Osteocyte (in vitro differentiated cells): Measurements from ENCODE around the gene GNGT1. TPM values are rescaled to one million over a fixed set of nuclear protein-coding genes. Genes with fewer than 3 reads are reported as not detected.
A peak's percentile ranks its signal among the peaks of the same experiment; 100 is the strongest.

ENCODE experiments used
- DNase-seq: peaks from one replicate; pipeline ENCODE4 v3.0.0; 2021; ENCODE audit warnings: mixed read lengths; ENCODE audit not compliant: unreplicated experiment; ENCODE audit errors: extremely low spot score
- H3K27ac Mint-ChIP-seq: one replicate; pipeline ENCODE4 v1.8.0; 2021; ENCODE audit warnings: mild to moderate bottlenecking, mixed read lengths; ENCODE audit not compliant: unreplicated experiment
- H3K27me3 Mint-ChIP-seq: one replicate; pipeline ENCODE4 v1.8.0; 2021; ENCODE audit warnings: mixed read lengths; ENCODE audit not compliant: unreplicated experiment
- H3K36me3 Mint-ChIP-seq: one replicate; pipeline ENCODE4 v1.8.0; 2021; ENCODE audit warnings: mixed read lengths; ENCODE audit not compliant: unreplicated experiment
- H3K4me1 Mint-ChIP-seq: one replicate; pipeline ENCODE4 v1.8.0; 2021; ENCODE audit warnings: mixed read lengths; ENCODE audit not compliant: unreplicated experiment
- H3K4me3 Mint-ChIP-seq: one replicate; pipeline ENCODE4 v1.8.0; 2021; ENCODE audit warnings: mild to moderate bottlenecking, moderate library complexity, mixed read lengths; ENCODE audit not compliant: unreplicated experiment
- H3K9me3 Mint-ChIP-seq: one replicate; pipeline ENCODE4 v1.8.0; 2021; ENCODE audit warnings: mixed read lengths; ENCODE audit not compliant: unreplicated experiment
- total RNA-seq: library from RNA; stranded (reverse); gene quantifications from 2 replicates; pipeline ENCODE4 v1.2.1, GENCODE V29; 2021
- TF ChIP-seq, protein P1 (sequence below): fragments of 200-600 bp; sonication (generic); IDR thresholded peaks from 2 replicates; pipeline ENCODE4 v1.5.0; 2021; ENCODE audit warnings: antibody characterized with exemption, mild to moderate bottlenecking, moderate library complexity

Gene GNGT1
- total RNA-seq, 1 donor from 2014 or later, result not detected

GRCh38 chr7:93890464-93891068, 15.8 kb upstream of the GNGT1 start, which contains the start of gene TFPI2:
Gene TFPI2 (minus strand): TSS chr7:93890753. CDS start chr7:93890678, 75 bp downstream.
- peaks cover 3% of the 10 kb centered on the region for H3K36me3 Mint-ChIP-seq
- H3K27me3 Mint-ChIP-seq, result no peaks in the 10 kb centered on the region
- H3K9me3 Mint-ChIP-seq, result no peaks in the 10 kb centered on the region
- H3K4me3 Mint-ChIP-seq, result peak within 1 kb of the TSS; percentile 93
- peaks cover 22% of the 10 kb centered on the region for H3K4me1 Mint-ChIP-seq
- TF ChIP-seq, protein P1, sequence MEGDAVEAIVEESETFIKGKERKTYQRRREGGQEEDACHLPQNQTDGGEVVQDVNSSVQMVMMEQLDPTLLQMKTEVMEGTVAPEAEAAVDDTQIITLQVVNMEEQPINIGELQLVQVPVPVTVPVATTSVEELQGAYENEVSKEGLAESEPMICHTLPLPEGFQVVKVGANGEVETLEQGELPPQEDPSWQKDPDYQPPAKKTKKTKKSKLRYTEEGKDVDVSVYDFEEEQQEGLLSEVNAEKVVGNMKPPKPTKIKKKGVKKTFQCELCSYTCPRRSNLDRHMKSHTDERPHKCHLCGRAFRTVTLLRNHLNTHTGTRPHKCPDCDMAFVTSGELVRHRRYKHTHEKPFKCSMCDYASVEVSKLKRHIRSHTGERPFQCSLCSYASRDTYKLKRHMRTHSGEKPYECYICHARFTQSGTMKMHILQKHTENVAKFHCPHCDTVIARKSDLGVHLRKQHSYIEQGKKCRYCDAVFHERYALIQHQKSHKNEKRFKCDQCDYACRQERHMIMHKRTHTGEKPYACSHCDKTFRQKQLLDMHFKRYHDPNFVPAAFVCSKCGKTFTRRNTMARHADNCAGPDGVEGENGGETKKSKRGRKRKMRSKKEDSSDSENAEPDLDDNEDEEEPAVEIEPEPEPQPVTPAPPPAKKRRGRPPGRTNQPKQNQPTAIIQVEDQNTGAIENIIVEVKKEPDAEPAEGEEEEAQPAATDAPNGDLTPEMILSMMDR, result no peak
- peak; percentile 85 for DNase-seq
- peak within 1 kb of the TSS; percentile 85 for H3K27ac Mint-ChIP-seq

DNA sequence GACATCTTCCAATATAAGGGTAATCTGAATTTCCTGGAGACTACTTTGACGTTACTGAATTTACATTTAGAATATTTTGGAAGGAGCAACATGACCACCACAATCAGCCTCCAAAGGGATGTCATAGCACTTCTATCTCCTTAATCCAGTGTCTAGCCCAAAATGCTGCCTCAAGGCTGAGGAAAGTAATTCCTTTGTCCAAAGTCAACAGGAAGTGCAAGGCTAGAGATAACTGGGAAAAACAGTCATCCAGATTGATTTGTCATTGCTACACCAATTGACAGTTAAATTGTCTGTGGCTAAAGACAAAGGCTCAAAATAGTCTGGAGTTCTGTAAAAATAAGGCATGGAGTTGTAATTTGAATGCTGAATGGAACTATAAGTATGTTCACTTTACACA, 11.9 kb upstream of the GNGT1 start:
- TF ChIP-seq, protein P1, result no peak
- no peak for DNase-seq
- Mint-ChIP-seq H3K4me3 (no peak overlapping the region), H3K36me3 (no peaks in the 10 kb centered on the region), H3K27ac (no peak overlapping the region), H3K9me3 (no peaks in the 10 kb centered on the region), H3K27me3 (no peaks in the 10 kb centered on the region), H3K4me1 (peaks cover 10% of the 10 kb centered on the region)

- peaks cover 4% of the 10 kb centered on the region for H3K4me1 Mint-ChIP-seq
- peaks cover 2% of the 10 kb centered on the region for H3K27me3 Mint-ChIP-seq
- TF ChIP-seq, protein P1, result no peak
- H3K27ac Mint-ChIP-seq, result no peak overlapping the region
- no peak overlapping the region for H3K4me3 Mint-ChIP-seq
- no peaks in the 10 kb centered on the region for H3K9me3 Mint-ChIP-seq
- DNase-seq, result no peak
- no peaks in the 10 kb centered on the region for H3K36me3 Mint-ChIP-seq
Measured at GRCh38 chr7:93894966-93895640, 11.3 kb upstream of the GNGT1 start.

DNA sequence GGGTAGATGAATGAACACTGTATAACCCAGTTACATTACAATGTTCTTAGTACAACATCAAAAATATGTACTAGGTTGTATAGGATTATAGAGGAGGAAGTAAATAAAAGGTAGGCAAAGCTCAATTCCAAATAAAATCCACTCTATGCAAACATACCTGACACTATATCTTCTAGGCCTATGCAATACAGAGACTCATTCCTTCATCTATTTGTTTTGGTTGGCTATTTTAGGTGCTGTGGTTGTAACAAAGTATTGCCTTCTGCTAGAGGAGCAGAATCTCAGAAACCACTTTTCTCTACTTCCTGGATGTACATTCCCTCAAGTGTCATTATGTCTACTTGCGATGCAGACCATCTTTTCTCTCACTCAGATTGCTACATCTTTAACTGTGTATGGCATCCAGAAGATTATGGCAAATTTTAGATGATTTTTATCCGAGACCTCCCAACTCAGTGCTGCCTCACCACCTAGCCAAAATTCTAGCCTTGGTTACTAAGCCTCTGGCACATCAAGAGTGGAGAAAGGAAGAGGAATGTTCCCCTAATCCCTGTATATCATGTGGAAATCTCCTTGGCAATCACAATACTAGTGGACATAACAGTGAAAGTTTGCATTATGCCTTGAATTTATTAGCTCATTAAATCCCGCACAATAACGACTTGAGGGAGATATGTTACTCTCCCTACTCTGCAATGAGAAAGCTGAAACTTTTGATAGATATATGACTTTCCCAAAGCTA, 10.3 kb upstream of the GNGT1 start:
- no peaks in the 10 kb centered on the region for H3K36me3 Mint-ChIP-seq

More for the DNA sequence above, 10.3 kb upstream of the GNGT1 start:
- Mint-ChIP-seq H3K4me3 (no peak overlapping the region), H3K27ac (no peak overlapping the region), H3K9me3 (no peaks in the 10 kb centered on the region), H3K27me3 (peaks cover 2% of the 10 kb centered on the region), H3K4me1 (no peaks in the 10 kb centered on the region)
- TF ChIP-seq, protein P1, result no peak
- no peak for DNase-seq
